GM18502 (cell line): ENCODE data around the gene GPR101.
A peak's percentile ranks its signal among the peaks of the same experiment; 100 is the strongest.
"Not testable (repeated sequence)": the region's sequence is repeated elsewhere in the genome, so short reads cannot be mapped to it uniquely, and the experiment has no call there.

Source experiments
- ATAC-seq: cut with Tn5 transposase; IDR thresholded peaks from one replicate; pipeline ENCODE4 v1.9.1; 2021; ENCODE audit warnings: mild to moderate bottlenecking; ENCODE audit not compliant: unreplicated experiment, poor library complexity

Gene GPR101

GRCh38 chrX:137031039-137031438 lies 2.8 kb downstream of the GPR101 start:
- ATAC-seq, result peak; percentile 3

- ATAC-seq, result no peak
Observed at GRCh38 chrX:137028699-137029098, 5.1 kb downstream of the GPR101 start.

GRCh38 chrX:137025930-137026329 lies 7.9 kb downstream of the GPR101 start:
- ATAC-seq, result no peak

GRCh38 chrX:137000236-137000635 lies 33.6 kb downstream of the GPR101 start:
- not testable (repeated sequence) for ATAC-seq

- no peak for ATAC-seq
Observed at GRCh38 chrX:136999024-136999423, 34.8 kb downstream of the GPR101 start.
